ENCODE measurements around the gene PSKH1.
A peak's percentile ranks its signal among the peaks of the same experiment; 100 is the strongest.

Gene PSKH1

GRCh38 chr16:67886387-67886786, 6.7 kb upstream of the PSKH1 start:
- TF ChIP-seq PRDM4 (tag by site-specific recombination; IDR thresholded peaks at IDR 0.05) (peak; percentile 96), ZNF513 (tag by site-specific recombination; IDR thresholded peaks at IDR 0.05) (peak; percentile 72), ZBTB7A (tag by site-specific recombination; IDR thresholded peaks at IDR 0.05; ENCODE audit: low read depth) (no peak)
- POLR2A ChIA-PET = interaction anchor here (1.2 to 1.4 kb wide), 3 partner anchors 12 to 49 kb away, joined by 3 to 4 read pairs (median 3); no protein-coding TSS in a partner anchor
- Histone ChIP-seq H3K36me3 (ENCODE audit: control insufficient read depth in 2 of 2, insufficient read depth in 1 of 2, low read length in 2 of 2) (peaks cover 0 to 42% of the 10 kb centered on the region in 2 experiments; a peak in 1 of 3 replicates), H3K4me1 (ENCODE audit: control insufficient read depth, insufficient read depth, low read length) (peaks cover 3% of the 10 kb centered on the region; the same call in 1 of the 2 replicates), H3K27ac (ENCODE audit: extremely low read depth, low read depth, low read length) (no peak overlapping the region), H3K9me3 (ENCODE audit: control insufficient read depth, insufficient read depth, low read depth, low read length) (no peaks in the 10 kb centered on the region), H3K4me3 (ENCODE audit: low read depth, low read length) (no peak overlapping the region)
- CTCF ChIA-PET = interaction anchor here (0.6 to 1.4 kb wide), 5 partner anchors 11 to 71 kb away, joined by 3 to 5 read pairs (median 3); no protein-coding TSS in a partner anchor

GRCh38 chr16:67888331-67888730, 4.7 kb upstream of the PSKH1 start:
- Histone ChIP-seq H3K9me3 (ENCODE audit: control insufficient read depth, insufficient read depth, low read depth, low read length) (no peaks in the 10 kb centered on the region), H3K4me1 (ENCODE audit: control insufficient read depth, insufficient read depth, low read length) (peaks cover 3% of the 10 kb centered on the region; the same call in 1 of the 2 replicates), H3K4me3 (ENCODE audit: low read depth, low read length) (no peak overlapping the region), H3K36me3 (ENCODE audit: control insufficient read depth in 2 of 2, insufficient read depth in 1 of 2, low read length in 2 of 2) (peaks cover 0 to 23% of the 10 kb centered on the region in 2 experiments; a peak in 1 of 3 replicates), H3K27ac (ENCODE audit: extremely low read depth, low read depth, low read length) (no peak overlapping the region)
- POLR2A ChIA-PET = interaction anchor here (1.2 kb wide), 1 partner anchor 55 kb away, joined by 4 read pairs; no protein-coding TSS in a partner anchor
- CTCF ChIA-PET = interaction anchor here (0.8 to 1.2 kb wide), 2 partner anchors 48 to 367 kb away, joined by 3 to 4 read pairs; partner anchors contain the start of gene PSMB10
- TF ChIP-seq ZNF645 (tag by site-specific recombination; IDR thresholded peaks at IDR 0.05) (no peak), ZFP37 (tag by site-specific recombination; IDR thresholded peaks at IDR 0.05) (no peak), ZNF398 (tag by site-specific recombination; IDR thresholded peaks at IDR 0.05) (no peak), ZFP41 (tag by site-specific recombination; IDR thresholded peaks at IDR 0.05; ENCODE audit: borderline replicate concordance) (no peak), HOXA7 (CRISPR knock-in tag; IDR thresholded peaks at IDR 0.05; ENCODE audit: borderline replicate concordance) (no peak), KLF17 (tag by site-specific recombination; IDR thresholded peaks at IDR 0.05) (no peak), AEBP2 (tag by site-specific recombination; IDR thresholded peaks at IDR 0.05; ENCODE audit: borderline replicate concordance) (no peak), ZNF2 (tag by site-specific recombination; IDR thresholded peaks at IDR 0.05) (no peak), ZBTB48 (tag by site-specific recombination; IDR thresholded peaks at IDR 0.05) (no peak), ZNF76 (tag by site-specific recombination; IDR thresholded peaks at IDR 0.05; ENCODE audit: borderline replicate concordance, low read depth) (no peak), WT1 (tag by site-specific recombination; IDR thresholded peaks at IDR 0.05) (no peak), ZIC2 (tag by site-specific recombination; IDR thresholded peaks at IDR 0.05) (no peak), ZNF391 (tag by site-specific recombination; IDR thresholded peaks at IDR 0.05; ENCODE audit: borderline replicate concordance, low read depth) (no peak), ZNF366 (tag by site-specific recombination; conservative IDR thresholded peaks at IDR 0.05) (no peak)
